Measurements from ENCODE around the gene SMYD5.

Gene SMYD5

DNA sequence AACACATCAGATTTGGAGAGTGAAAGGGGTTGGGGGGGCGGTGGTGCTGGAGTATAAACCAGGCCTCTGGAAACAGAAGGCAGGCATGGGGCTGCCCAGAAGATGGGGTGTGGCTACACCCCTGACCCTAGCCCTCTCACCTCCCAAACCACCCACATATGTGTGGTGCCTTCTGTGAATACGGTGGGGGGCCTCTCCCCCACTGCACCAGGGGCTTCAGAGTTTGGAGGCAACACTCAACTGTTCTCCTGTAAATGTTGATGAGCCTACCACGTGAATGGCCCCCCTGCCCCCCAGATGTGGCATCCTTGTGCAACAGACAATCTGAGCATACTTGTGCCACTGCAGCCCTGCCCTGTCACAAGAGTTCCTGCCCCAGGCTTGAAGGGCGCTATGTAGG, 50.7 kb downstream of the SMYD5 start:
- no peak overlapping the region for H3K4me2 ChIP-seq (ENCODE audit: low read depth, low read length, poor library complexity, severe bottlenecking)
- peaks cover 20% of the 10 kb centered on the region; the same call in 1 of the 2 replicates for H3K79me2 ChIP-seq (ENCODE audit: insufficient read depth, low read length)
- H3K4me3 ChIP-seq (ENCODE audit: insufficient read depth, low read length, poor library complexity, severe bottlenecking): no peak overlapping the region
- H3K27ac ChIP-seq (ENCODE audit: low read depth, low read length): no peak overlapping the region
- H3K9ac ChIP-seq (ENCODE audit: low read length): no peak overlapping the region
- no peaks in the 10 kb centered on the region for H3F3A ChIP-seq (ENCODE audit: insufficient read depth)
- no peak overlapping the region for H2AFZ ChIP-seq (ENCODE audit: low read depth, low read length, severe bottlenecking)
- no peaks in the 10 kb centered on the region for H3K36me3 ChIP-seq (ENCODE audit: low read length)
- TF ChIP-seq, protein P1, sequence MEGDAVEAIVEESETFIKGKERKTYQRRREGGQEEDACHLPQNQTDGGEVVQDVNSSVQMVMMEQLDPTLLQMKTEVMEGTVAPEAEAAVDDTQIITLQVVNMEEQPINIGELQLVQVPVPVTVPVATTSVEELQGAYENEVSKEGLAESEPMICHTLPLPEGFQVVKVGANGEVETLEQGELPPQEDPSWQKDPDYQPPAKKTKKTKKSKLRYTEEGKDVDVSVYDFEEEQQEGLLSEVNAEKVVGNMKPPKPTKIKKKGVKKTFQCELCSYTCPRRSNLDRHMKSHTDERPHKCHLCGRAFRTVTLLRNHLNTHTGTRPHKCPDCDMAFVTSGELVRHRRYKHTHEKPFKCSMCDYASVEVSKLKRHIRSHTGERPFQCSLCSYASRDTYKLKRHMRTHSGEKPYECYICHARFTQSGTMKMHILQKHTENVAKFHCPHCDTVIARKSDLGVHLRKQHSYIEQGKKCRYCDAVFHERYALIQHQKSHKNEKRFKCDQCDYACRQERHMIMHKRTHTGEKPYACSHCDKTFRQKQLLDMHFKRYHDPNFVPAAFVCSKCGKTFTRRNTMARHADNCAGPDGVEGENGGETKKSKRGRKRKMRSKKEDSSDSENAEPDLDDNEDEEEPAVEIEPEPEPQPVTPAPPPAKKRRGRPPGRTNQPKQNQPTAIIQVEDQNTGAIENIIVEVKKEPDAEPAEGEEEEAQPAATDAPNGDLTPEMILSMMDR (IDR thresholded peaks at IDR 0.05; ENCODE audit: insufficient read depth, low read length, poor library complexity, severe bottlenecking): no peak
- no peak for TF ChIP-seq EZH2phosphoT487 (conservative IDR thresholded peaks at IDR 0.05; ENCODE audit: low read length)
- H4K20me1 ChIP-seq (ENCODE audit: low read depth, low read length): no peaks in the 10 kb centered on the region; the same call in 1 of the 2 replicates
- H3K9me3 ChIP-seq (ENCODE audit: insufficient read depth, low read length): no peaks in the 10 kb centered on the region
- no peaks in the 10 kb centered on the region for H3K27me3 ChIP-seq (ENCODE audit: low read length)
- no peaks in the 10 kb centered on the region for H3K9me2 ChIP-seq (replicated peaks; ENCODE audit: insufficient read depth, low read length)

DNA sequence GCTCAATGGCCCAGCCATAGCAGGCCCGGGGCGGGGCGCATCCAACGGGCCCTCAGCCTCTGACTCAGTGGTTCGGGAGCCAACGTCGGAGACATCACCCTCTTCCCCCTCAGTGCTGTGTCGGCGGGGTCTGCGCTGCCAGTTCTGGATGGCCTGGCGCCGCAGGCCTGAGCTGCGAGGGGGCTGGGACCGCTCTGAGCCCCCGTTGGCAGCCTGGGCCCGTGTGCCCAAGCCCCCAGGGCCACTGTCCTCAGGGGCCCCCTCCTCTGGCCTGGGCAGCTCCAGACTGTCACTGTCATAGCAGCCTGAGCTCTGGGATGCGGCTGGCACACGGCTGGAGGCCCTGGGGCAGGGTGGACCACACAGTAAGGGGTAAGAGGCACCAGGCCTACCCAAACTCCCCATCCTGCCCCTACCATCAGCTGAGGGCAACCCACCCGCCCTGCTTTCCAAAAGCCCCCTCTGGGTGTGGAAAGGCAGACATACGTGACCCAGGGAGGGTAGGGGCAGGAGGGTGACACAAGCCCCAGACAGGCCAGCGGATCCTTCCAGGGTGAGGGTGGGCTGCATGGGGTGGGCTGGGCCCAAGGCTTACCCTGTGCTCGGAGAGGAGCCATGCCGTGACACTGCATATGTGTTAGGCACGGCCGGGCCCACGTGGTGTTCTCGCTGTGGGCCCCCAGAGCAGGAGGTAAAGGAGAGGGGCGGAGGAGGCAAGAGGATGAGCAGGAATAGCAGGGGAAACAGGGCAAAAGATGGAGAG, 51.4 kb downstream of the SMYD5 start:
- no peaks in the 10 kb centered on the region for H3F3A ChIP-seq (ENCODE audit: insufficient read depth)
- no peaks in the 10 kb centered on the region for H3K27me3 ChIP-seq (ENCODE audit: low read length)
- H3K9me3 ChIP-seq (ENCODE audit: insufficient read depth, low read length): no peaks in the 10 kb centered on the region
- no peak overlapping the region for H3K9ac ChIP-seq (ENCODE audit: low read length)
- H2AFZ ChIP-seq (ENCODE audit: low read depth, low read length, severe bottlenecking): no peak overlapping the region
- H3K4me3 ChIP-seq (ENCODE audit: insufficient read depth, low read length, poor library complexity, severe bottlenecking): no peak overlapping the region
- no peaks in the 10 kb centered on the region for H3K36me3 ChIP-seq (ENCODE audit: low read length)
- no peak overlapping the region for H3K4me2 ChIP-seq (ENCODE audit: low read depth, low read length, poor library complexity, severe bottlenecking)
- TF ChIP-seq, protein P1 (IDR thresholded peaks at IDR 0.05; ENCODE audit: insufficient read depth, low read length, poor library complexity, severe bottlenecking): no peak
- no peak for TF ChIP-seq EZH2phosphoT487 (conservative IDR thresholded peaks at IDR 0.05; ENCODE audit: low read length)
- no peaks in the 10 kb centered on the region for H3K9me2 ChIP-seq (replicated peaks; ENCODE audit: insufficient read depth, low read length)
- H3K79me2 ChIP-seq (ENCODE audit: insufficient read depth, low read length): peaks cover 22% of the 10 kb centered on the region; the same call in 1 of the 2 replicates
- no peaks in the 10 kb centered on the region; the same call in 1 of the 2 replicates for H4K20me1 ChIP-seq (ENCODE audit: low read depth, low read length)
- no peak overlapping the region for H3K27ac ChIP-seq (ENCODE audit: low read depth, low read length)

GRCh38 chr2:73266061-73266901, 52.2 kb downstream of the SMYD5 start:
- no peaks in the 10 kb centered on the region for H3K36me3 ChIP-seq (ENCODE audit: low read length)
- TF ChIP-seq EZH2phosphoT487 (conservative IDR thresholded peaks at IDR 0.05; ENCODE audit: low read length): no peak
- TF ChIP-seq, protein P1 (IDR thresholded peaks at IDR 0.05; ENCODE audit: insufficient read depth, low read length, poor library complexity, severe bottlenecking): no peak
- H3F3A ChIP-seq (ENCODE audit: insufficient read depth): peaks cover 3% of the 10 kb centered on the region; the same call in 1 of the 2 replicates
- no peak overlapping the region for H3K4me2 ChIP-seq (ENCODE audit: low read depth, low read length, poor library complexity, severe bottlenecking)
- H3K9me2 ChIP-seq (replicated peaks; ENCODE audit: insufficient read depth, low read length): no peaks in the 10 kb centered on the region
- H3K4me3 ChIP-seq (ENCODE audit: insufficient read depth, low read length, poor library complexity, severe bottlenecking): no peak overlapping the region
- H3K79me2 ChIP-seq (ENCODE audit: insufficient read depth, low read length): peaks cover 22% of the 10 kb centered on the region; the same call in 1 of the 2 replicates
- H3K27ac ChIP-seq (ENCODE audit: low read depth, low read length): no peak overlapping the region
- no peak overlapping the region for H3K9ac ChIP-seq (ENCODE audit: low read length)
- H3K27me3 ChIP-seq (ENCODE audit: low read length): no peaks in the 10 kb centered on the region
- H4K20me1 ChIP-seq (ENCODE audit: low read depth, low read length): no peaks in the 10 kb centered on the region; the same call in 1 of the 2 replicates
- H2AFZ ChIP-seq (ENCODE audit: low read depth, low read length, severe bottlenecking): no peak overlapping the region
- H3K9me3 ChIP-seq (ENCODE audit: insufficient read depth, low read length): no peaks in the 10 kb centered on the region
